GM13976 (cell line): ENCODE data around the gene SLC12A3.

ENCODE experiments used
- DNase-seq: peaks from one replicate; pipeline ENCODE4 v3.0.0; 2012; ENCODE audit warnings: low spot score
- CTCF ChIP-seq: IDR thresholded peaks from 2 replicates; pipeline ENCODE4 v1.5.1; 2012; ENCODE audit warnings: borderline replicate concordance, mild to moderate bottlenecking; ENCODE audit not compliant: insufficient read depth; ENCODE audit errors: extremely low read depth, missing control alignments, control extremely low read depth
- in situ Hi-C: fragments of 300-500 bp; cut with MboI; formaldehyde crosslinking; loops from one replicate; pipeline ENCODE4 v1.12.0; 2022; ENCODE audit warnings: low sequenced_read_pairs, mixed read lengths, inconsistent platforms; ENCODE audit not compliant: unreplicated experiment

SLC12A3 gene

GRCh38 chr16:56844056-56844455, 21.0 kb upstream of the SLC12A3 start:
- in situ Hi-C loops = no loop called here
- no peak for DNase-seq
- no peak for TF ChIP-seq CTCF

- in situ Hi-C loops = no loop called here
- TF ChIP-seq CTCF = no peak
- no peak for DNase-seq
Measured at GRCh38 chr16:56847173-56847910, 17.7 kb upstream of the SLC12A3 start.

GRCh38 chr16:56848029-56848936, 16.7 kb upstream of the SLC12A3 start:
- in situ Hi-C loops = no loop called here
- no peak for TF ChIP-seq CTCF
- DNase-seq = no peak

- no peak for TF ChIP-seq CTCF
- in situ Hi-C loops = no loop called here
- no peak for DNase-seq
Measured at GRCh38 chr16:56848955-56849689, 15.9 kb upstream of the SLC12A3 start.

- DNase-seq = no peak
- in situ Hi-C loops = no loop called here
- TF ChIP-seq CTCF = no peak
Measured at GRCh38 chr16:56849690-56850680, 15.0 kb upstream of the SLC12A3 start.
